Coronary artery (tissue), 2 donors: ENCODE data around the gene NLRC3.
A peak's percentile ranks its signal among the peaks of the same experiment; 100 is the strongest.

ENCODE experiments used
- DNase-seq: peaks from one replicate; pipeline ENCODE4 v3.0.0-alpha.2; 2017; ENCODE audit warnings: low spot score
- H3K27ac ChIP-seq, 2 donors: fragments of 200-600 bp; sonication (generic); one replicate each; pipeline ENCODE4 v1.5.1; 2016 to 2019
- H3K4me3 ChIP-seq: fragments of 200-600 bp; sonication (generic); 2 replicates; pipeline ENCODE4 v1.5.1; 2016; ENCODE audit warnings: mild to moderate bottlenecking, moderate library complexity
- CTCF ChIP-seq: fragments of 200-600 bp; sonication (generic); IDR thresholded peaks from one replicate; pipeline ENCODE4 v1.5.1; 2019; ENCODE audit warnings: antibody characterized with exemption

The NLRC3 gene

GRCh38 chr16:3536851-3537250, 40.4 kb downstream of the NLRC3 start:
- no peak for DNase-seq
- no peak for TF ChIP-seq CTCF
- H3K27ac ChIP-seq: peak overlapping the region; percentile 29 to 66
- peak overlapping the region; percentile 10 for H3K4me3 ChIP-seq

- Histone ChIP-seq H3K4me3 (no peak overlapping the region), H3K27ac (peak overlapping the region; percentile 29 to 44)
- no peak for DNase-seq
- TF ChIP-seq CTCF: no peak
Observed at GRCh38 chr16:3536271-3536731, 40.9 kb downstream of the NLRC3 start.

GRCh38 chr16:3534126-3534525, 43.1 kb downstream of the NLRC3 start:
- no peak overlapping the region for H3K27ac ChIP-seq
- TF ChIP-seq CTCF: no peak
- no peak for DNase-seq
- H3K4me3 ChIP-seq: no peak overlapping the region

GRCh38 chr16:3532741-3533140, 44.5 kb downstream of the NLRC3 start:
- H3K4me3 ChIP-seq: no peak overlapping the region
- no peak for TF ChIP-seq CTCF
- no peak for DNase-seq
- H3K27ac ChIP-seq: no peak overlapping the region

- H3K27ac ChIP-seq: no peak overlapping the region
- DNase-seq: no peak
- TF ChIP-seq CTCF: no peak
- H3K4me3 ChIP-seq: no peak overlapping the region
Observed at GRCh38 chr16:3530371-3530914, 46.8 kb downstream of the NLRC3 start.

- no peak for DNase-seq
- TF ChIP-seq CTCF: no peak
- no peak overlapping the region for H3K27ac ChIP-seq
- H3K4me3 ChIP-seq: no peak overlapping the region
Observed at GRCh38 chr16:3529175-3529574, 48.0 kb downstream of the NLRC3 start.

GRCh38 chr16:3528406-3528805, 48.8 kb downstream of the NLRC3 start:
- no peak for TF ChIP-seq CTCF
- no peak for DNase-seq
- no peak overlapping the region for H3K4me3 ChIP-seq
- no peak overlapping the region for H3K27ac ChIP-seq
